ENCODE measurements around the gene ABCC5.

The ABCC5 gene

DNA sequence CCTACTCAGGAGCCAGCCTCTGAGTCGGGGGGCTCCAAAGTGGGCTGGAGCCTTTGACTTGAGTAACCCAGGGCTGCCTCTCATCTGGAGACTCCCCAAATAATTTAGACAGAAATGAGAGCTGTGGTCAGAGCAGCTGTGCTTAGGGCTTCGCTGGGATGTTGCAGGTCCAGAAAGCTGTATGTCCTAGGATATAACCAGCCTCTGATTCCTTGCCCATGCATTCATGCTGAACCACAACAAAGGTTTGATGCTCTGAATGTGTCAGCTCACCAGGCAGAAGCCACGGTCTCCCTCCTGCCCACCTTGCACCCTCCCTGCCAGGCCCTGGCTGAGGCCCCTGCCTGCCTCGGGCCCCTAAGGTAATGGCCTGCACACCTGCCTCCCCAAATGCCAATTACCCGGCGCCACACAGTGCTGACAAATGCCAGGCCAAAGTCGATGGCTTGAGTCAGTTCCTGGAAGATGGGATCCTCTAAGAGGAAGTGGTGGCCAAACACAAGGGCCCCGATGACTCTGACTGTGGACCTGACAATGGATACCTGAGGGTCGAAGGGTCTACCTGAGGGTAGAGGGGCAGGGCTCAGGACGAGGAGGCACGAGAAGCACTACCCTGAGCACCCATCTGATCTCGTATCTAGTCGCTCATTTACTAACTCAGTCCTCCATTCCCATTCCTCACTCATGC is 111.3 kb downstream of the ABCC5 start:
- in situ Hi-C loops (cut with MboI; ENCODE audit: low sequenced_read_pairs, unreplicated experiment) = loop anchor here (10.0 kb wide), 1 partner anchor 108 kb away; the partner anchor contains the start of gene ABCC5
- no peak for DNase-seq (ENCODE audit: low spot score)
- TF ChIP-seq, protein P1, sequence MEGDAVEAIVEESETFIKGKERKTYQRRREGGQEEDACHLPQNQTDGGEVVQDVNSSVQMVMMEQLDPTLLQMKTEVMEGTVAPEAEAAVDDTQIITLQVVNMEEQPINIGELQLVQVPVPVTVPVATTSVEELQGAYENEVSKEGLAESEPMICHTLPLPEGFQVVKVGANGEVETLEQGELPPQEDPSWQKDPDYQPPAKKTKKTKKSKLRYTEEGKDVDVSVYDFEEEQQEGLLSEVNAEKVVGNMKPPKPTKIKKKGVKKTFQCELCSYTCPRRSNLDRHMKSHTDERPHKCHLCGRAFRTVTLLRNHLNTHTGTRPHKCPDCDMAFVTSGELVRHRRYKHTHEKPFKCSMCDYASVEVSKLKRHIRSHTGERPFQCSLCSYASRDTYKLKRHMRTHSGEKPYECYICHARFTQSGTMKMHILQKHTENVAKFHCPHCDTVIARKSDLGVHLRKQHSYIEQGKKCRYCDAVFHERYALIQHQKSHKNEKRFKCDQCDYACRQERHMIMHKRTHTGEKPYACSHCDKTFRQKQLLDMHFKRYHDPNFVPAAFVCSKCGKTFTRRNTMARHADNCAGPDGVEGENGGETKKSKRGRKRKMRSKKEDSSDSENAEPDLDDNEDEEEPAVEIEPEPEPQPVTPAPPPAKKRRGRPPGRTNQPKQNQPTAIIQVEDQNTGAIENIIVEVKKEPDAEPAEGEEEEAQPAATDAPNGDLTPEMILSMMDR (IDR thresholded peaks at IDR 0.05; ENCODE audit: borderline replicate concordance, control extremely low read depth, extremely low read depth, insufficient read depth, missing control alignments) = no peak

DNA sequence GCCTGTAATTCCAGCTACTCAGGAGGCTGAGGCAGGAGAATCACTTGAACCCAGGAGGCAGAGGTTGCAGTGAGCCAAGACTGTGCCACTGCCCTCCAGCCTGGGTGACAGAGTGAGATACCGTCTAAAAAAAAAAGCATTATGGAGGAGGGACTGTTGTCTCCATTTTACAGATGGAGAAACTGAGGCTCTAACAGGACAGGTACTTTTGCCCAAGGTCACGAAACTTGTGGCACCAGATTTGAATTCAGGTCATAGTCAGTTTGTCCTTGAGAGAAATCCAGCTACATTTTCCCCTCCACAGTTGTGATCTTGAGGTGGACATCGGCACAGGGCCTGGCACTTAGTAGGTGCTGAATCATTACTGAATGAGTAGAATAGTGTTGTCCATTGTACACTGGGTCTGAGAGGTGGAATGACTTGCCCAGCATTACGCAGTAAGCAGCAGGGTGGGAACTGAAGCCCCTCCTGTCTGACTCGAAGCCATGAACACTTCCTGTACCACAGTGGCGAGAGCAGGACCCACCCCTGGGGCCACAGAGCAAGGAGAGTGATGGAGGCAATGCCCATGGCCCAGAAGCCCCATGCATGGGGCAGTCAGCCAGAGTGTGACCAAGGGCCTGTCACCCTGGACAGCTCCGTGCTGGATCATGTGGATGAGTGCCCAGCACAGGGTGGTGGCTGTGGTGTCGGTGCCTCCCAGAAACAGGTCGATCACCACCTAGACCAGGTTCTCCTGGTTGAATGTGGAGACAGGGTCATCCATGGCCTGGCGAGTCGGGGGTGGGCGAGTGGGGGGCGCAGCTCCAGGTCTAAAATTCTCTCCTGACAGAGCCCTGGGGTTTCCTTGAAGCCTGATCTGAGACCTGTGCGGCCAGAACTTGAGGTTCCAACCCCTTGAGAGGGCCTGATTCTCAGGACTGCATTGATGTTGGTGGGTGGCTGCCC is 112.6 kb downstream of the ABCC5 start:
- no peak for DNase-seq (ENCODE audit: low spot score)

DNA sequence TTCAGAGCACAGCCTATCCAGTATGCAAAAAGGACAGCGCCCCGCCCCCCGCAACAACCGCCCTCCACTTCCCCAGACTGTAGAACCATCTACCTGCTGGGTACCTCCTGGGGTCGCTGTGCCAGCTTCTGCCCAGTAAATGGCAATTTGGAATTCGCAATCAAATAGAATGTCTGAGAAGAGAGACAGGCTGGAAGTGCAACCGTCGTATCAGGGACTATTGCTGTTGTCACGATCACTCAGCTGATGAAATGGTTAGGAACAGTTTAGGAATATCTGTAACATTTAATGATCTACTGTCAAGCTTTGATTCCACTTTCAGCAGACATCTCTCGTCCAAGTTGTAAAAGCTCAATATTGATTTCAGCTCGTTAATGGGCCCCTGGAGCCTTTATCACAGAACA is 119.7 kb downstream of the ABCC5 start:
- TF ChIP-seq, protein P1 (IDR thresholded peaks at IDR 0.05; ENCODE audit: borderline replicate concordance, control extremely low read depth, extremely low read depth, insufficient read depth, missing control alignments) = no peak
- in situ Hi-C loops (cut with MboI; ENCODE audit: low sequenced_read_pairs, unreplicated experiment) = loop anchor here (10.0 to 25.0 kb wide), 2 partner anchors 339 to 387 kb away; partner anchors contain the start of genes ALG3, EEF1AKMT4 and VWA5B2
- DNase-seq (ENCODE audit: low spot score) = no peak

More for the DNA sequence above, 112.6 kb downstream of the ABCC5 start:
- in situ Hi-C loops (cut with MboI; ENCODE audit: low sequenced_read_pairs, unreplicated experiment) = loop anchor here (10.0 kb wide), 1 partner anchor 110 kb away; the partner anchor contains the start of gene ABCC5
- TF ChIP-seq, protein P1 (IDR thresholded peaks at IDR 0.05; ENCODE audit: borderline replicate concordance, control extremely low read depth, extremely low read depth, insufficient read depth, missing control alignments) = no peak

DNA sequence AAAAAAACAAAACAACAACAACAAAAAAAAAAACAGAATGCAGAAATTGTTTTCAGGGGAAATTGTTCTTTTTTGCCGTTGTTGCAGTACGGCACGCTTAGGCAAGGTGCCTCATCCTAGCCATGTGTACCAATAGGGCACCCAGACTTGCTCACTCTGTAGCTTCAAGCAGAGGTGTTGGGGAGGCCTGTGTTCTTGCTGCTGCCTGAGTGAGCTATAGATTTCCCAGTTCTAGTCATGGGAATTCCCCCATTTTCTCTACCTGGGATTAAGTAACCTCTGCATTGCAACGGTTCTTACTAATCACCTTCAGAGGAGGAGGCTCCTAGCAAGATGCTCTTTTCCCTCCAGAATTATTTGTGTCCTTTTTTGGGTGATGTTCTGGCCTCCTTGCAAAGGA is 120.1 kb downstream of the ABCC5 start:
- in situ Hi-C loops (cut with MboI; ENCODE audit: low sequenced_read_pairs, unreplicated experiment) = loop anchor here (10.0 to 25.0 kb wide), 2 partner anchors 340 to 387 kb away; partner anchors contain the start of genes ALG3, EEF1AKMT4 and VWA5B2
- TF ChIP-seq, protein P1 (IDR thresholded peaks at IDR 0.05; ENCODE audit: borderline replicate concordance, control extremely low read depth, extremely low read depth, insufficient read depth, missing control alignments) = no peak
- DNase-seq (ENCODE audit: low spot score) = no peak

DNA sequence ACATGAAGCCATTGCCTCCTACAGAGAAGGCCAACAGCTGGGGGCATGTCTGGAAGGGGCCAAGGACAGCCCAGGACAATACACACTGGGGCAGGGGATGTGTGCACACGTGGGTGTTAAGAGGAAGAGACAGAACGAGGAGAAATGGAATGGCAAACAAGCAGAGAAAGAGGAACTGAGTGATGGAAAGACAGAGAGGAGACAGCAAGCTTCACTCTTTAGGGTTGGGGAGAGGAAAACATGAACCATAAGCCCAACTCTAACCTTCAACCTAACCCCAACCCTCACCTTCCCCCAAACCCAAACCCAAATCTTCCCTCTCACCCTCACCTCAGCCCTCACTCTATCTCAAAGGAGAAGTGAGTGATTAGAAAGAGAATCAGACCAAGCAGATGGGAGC is 121.1 kb downstream of the ABCC5 start:
- no peak for DNase-seq (ENCODE audit: low spot score)
- TF ChIP-seq, protein P1 (IDR thresholded peaks at IDR 0.05; ENCODE audit: borderline replicate concordance, control extremely low read depth, extremely low read depth, insufficient read depth, missing control alignments) = no peak
- in situ Hi-C loops (cut with MboI; ENCODE audit: low sequenced_read_pairs, unreplicated experiment) = loop anchor here (10.0 to 25.0 kb wide), 2 partner anchors 341 to 388 kb away; partner anchors contain the start of genes ALG3, EEF1AKMT4 and VWA5B2

DNA sequence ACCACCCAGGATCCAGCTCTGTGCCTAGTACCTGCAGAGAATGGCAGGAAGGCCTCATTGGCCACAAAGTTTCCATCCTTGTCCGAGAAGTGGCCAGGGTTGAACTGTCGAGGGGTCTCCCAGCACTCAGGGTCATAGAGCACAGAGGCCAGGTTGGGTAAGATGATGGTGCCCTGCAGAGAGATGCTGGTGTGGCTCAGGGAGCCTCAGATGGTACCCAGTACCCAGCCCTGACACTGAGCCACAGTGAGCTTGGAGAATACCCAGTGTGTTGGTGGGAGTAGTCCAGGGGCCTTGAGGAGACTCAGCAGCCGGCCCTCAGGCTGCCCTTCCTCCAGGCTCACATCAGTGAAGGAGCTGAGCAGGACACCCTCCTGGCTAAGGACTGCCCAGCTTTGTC is 121.5 kb downstream of the ABCC5 start:
- DNase-seq (ENCODE audit: low spot score) = no peak
- in situ Hi-C loops (cut with MboI; ENCODE audit: low sequenced_read_pairs, unreplicated experiment) = loop anchor here (10.0 to 25.0 kb wide), 2 partner anchors 341 to 389 kb away; partner anchors contain the start of genes ALG3, EEF1AKMT4 and VWA5B2

More for the DNA sequence above, 121.5 kb downstream of the ABCC5 start:
- TF ChIP-seq, protein P1 (IDR thresholded peaks at IDR 0.05; ENCODE audit: borderline replicate concordance, control extremely low read depth, extremely low read depth, insufficient read depth, missing control alignments) = no peak

All from GM13976 (cell line).